C1 segment of cervical spinal cord (tissue), 14 donors: ENCODE results near the gene ESYT2.
A peak's percentile ranks its signal among the peaks of the same experiment; 100 is the strongest.

Experiments
- DNase-seq, 14 donors: peaks; one replicate each; lab custom pipeline; 2025; lab: John Stamatoyannopoulos, UW

The ESYT2 gene

GRCh38 chr7:158745057-158745715, 84.1 kb downstream of the ESYT2 start:
- no peak for DNase-seq

- DNase-seq, result no peak
These were observed 85.2 kb downstream of the ESYT2 start for GRCh38 chr7:158744070-158744469.

GRCh38 chr7:158743219-158743618, 86.1 kb downstream of the ESYT2 start:
- no peak for DNase-seq

- no peak for DNase-seq
These were observed 87.1 kb downstream of the ESYT2 start for GRCh38 chr7:158742065-158742821.

GRCh38 chr7:158741294-158741666, 88.0 kb downstream of the ESYT2 start:
- DNase-seq, result no peak

GRCh38 chr7:158740657-158741293, 88.5 kb downstream of the ESYT2 start:
- DNase-seq, result peak in 2 of 14 donors; percentile 5 to 23

GRCh38 chr7:158740013-158740656, 89.2 kb downstream of the ESYT2 start:
- DNase-seq, result peak in 4 of 14 donors; percentile 3 to 18 (median 8)

GRCh38 chr7:158738841-158739240, 90.5 kb downstream of the ESYT2 start:
- DNase-seq, result no peak

- no peak for DNase-seq
These were observed 92.1 kb downstream of the ESYT2 start for GRCh38 chr7:158737064-158737695.

GRCh38 chr7:158735935-158736334, 93.4 kb downstream of the ESYT2 start:
- no peak for DNase-seq

GRCh38 chr7:158734861-158735260, 94.4 kb downstream of the ESYT2 start:
- DNase-seq, result no peak

GRCh38 chr7:158733775-158734494, 95.4 kb downstream of the ESYT2 start:
- DNase-seq, result no peak

- no peak for DNase-seq
These were observed 96.1 kb downstream of the ESYT2 start for GRCh38 chr7:158733220-158733519.

- no peak for DNase-seq
These were observed 96.7 kb downstream of the ESYT2 start for GRCh38 chr7:158732494-158733219.

- no peak for DNase-seq
These were observed 97.5 kb downstream of the ESYT2 start for GRCh38 chr7:158731761-158732160.

GRCh38 chr7:158730383-158731346, 98.6 kb downstream of the ESYT2 start:
- DNase-seq, result no peak

GRCh38 chr7:158729646-158730382, 99.5 kb downstream of the ESYT2 start:
- no peak for DNase-seq

- DNase-seq, result no peak
These were observed 100.2 kb downstream of the ESYT2 start for GRCh38 chr7:158728911-158729645.
